DND-41 (cell line): ENCODE measurements around the gene OSBP2.

Source experiments
- ATAC-seq: fragments of 200-7000 bp; cut with Tn5 transposase; 3 replicates; pipeline ENCODE4 v1.9.1; 2021; ENCODE audit warnings: low read depth; ENCODE audit not compliant: insufficient read depth
- DNase-seq: peaks from one replicate; pipeline ENCODE4 v3.0.0-alpha.2; 2020
- H2AFZ ChIP-seq: 2 replicates; pipeline ENCODE4 v1.6.0; 2012; ENCODE audit warnings: low read depth, low read length
- H3K27ac ChIP-seq: 2 replicates; pipeline ENCODE4 v1.5.1; 2012; ENCODE audit warnings: low read length, inconsistent platforms
- H3K27me3 ChIP-seq: fragments of 200-600 bp; sonication (generic); 2 replicates; pipeline ENCODE4 v1.6.0; 2012; ENCODE audit warnings: low read length, mild to moderate bottlenecking, inconsistent platforms; ENCODE audit not compliant: insufficient read depth, poor library complexity
- H3K36me3 ChIP-seq: 2 replicates; pipeline ENCODE4 v1.5.1; 2012; ENCODE audit warnings: low read length, inconsistent platforms; ENCODE audit not compliant: insufficient read depth
- H3K4me1 ChIP-seq: 2 replicates; pipeline ENCODE4 v1.5.1; 2012; ENCODE audit warnings: mild to moderate bottlenecking, low read length; ENCODE audit not compliant: insufficient read depth
- H3K4me2 ChIP-seq: 2 replicates; pipeline ENCODE4 v1.6.0; 2012; ENCODE audit warnings: mild to moderate bottlenecking, moderate library complexity, low read length, inconsistent platforms; ENCODE audit not compliant: insufficient read depth
- H3K4me3 ChIP-seq, 2 experiments: fragments of 200-600 bp in 1 of 2; shearing (Covaris generic) in 1 of 2; 2 replicates each; pipeline ENCODE4 v1.5.1; 2012 to 2016; ENCODE audit warnings: inconsistent platforms in 2 of 2, low read length in 2 of 2, mild to moderate bottlenecking in 2 of 2, low read depth in 1 of 2, moderate library complexity in 1 of 2
- H3K79me2 ChIP-seq: 2 replicates; pipeline ENCODE4 v1.6.0; 2012; ENCODE audit warnings: low read length, inconsistent platforms; ENCODE audit not compliant: insufficient read depth
- H3K9ac ChIP-seq: 2 replicates; pipeline ENCODE4 v1.6.0; 2012; ENCODE audit warnings: low read depth, mild to moderate bottlenecking, inconsistent platforms, low read length, moderate library complexity
- H3K9me3 ChIP-seq: 2 replicates; pipeline ENCODE4 v1.5.1; 2012; ENCODE audit warnings: low read length, moderate library complexity, mild to moderate bottlenecking, inconsistent platforms; ENCODE audit not compliant: insufficient read depth, severe bottlenecking
- H4K20me1 ChIP-seq: 2 replicates; pipeline ENCODE4 v1.6.0; 2012; ENCODE audit warnings: low read length; ENCODE audit not compliant: insufficient read depth
- CTCF ChIP-seq: IDR thresholded peaks from 2 replicates; pipeline ENCODE4 v1.5.1; 2012; ENCODE audit warnings: borderline replicate concordance, low read length, moderate library complexity, mild to moderate bottlenecking; ENCODE audit not compliant: poor library complexity, severe bottlenecking; ENCODE audit errors: extremely low read depth
- EZH2 ChIP-seq: IDR thresholded peaks from 3 replicates; pipeline ENCODE4 v1.6.1; 2012; ENCODE audit warnings: borderline replicate concordance, low read depth, mild to moderate bottlenecking, moderate library complexity, low read length, inconsistent platforms; ENCODE audit not compliant: severe bottlenecking

Gene OSBP2

GRCh38 chr22:30866216-30866615, 171.5 kb downstream of the OSBP2 start:
- H4K20me1 ChIP-seq: no peaks in the 10 kb centered on the region
- ATAC-seq (no peak), DNase-seq (no peak)

GRCh38 chr22:30866811-30867271, 172.2 kb downstream of the OSBP2 start:
- TF ChIP-seq EZH2 (no peak), CTCF (peak; percentile 25)
- Histone ChIP-seq H3K4me3 (no peak overlapping the region), H3K36me3 (no peaks in the 10 kb centered on the region), H3K9me3 (no peaks in the 10 kb centered on the region), H2AFZ (no peak overlapping the region), H3K79me2 (no peaks in the 10 kb centered on the region), H3K4me1 (no peaks in the 10 kb centered on the region), H3K9ac (no peak overlapping the region), H4K20me1 (no peaks in the 10 kb centered on the region), H3K4me2 (no peak overlapping the region), H3K27me3 (no peaks in the 10 kb centered on the region), H3K27ac (no peak overlapping the region)
- DNase-seq (no peak), ATAC-seq (peak; percentile 31; the same call in 1 of the 3 replicates)

More at GRCh38 chr22:30866216-30866615, 171.5 kb downstream of the OSBP2 start:
- Histone ChIP-seq H3K9me3 (no peaks in the 10 kb centered on the region), H3K27ac (no peak overlapping the region), H2AFZ (no peak overlapping the region), H3K4me2 (no peak overlapping the region), H3K79me2 (no peaks in the 10 kb centered on the region), H3K4me3 (no peak overlapping the region), H3K4me1 (no peaks in the 10 kb centered on the region), H3K36me3 (no peaks in the 10 kb centered on the region), H3K9ac (no peak overlapping the region), H3K27me3 (no peaks in the 10 kb centered on the region)
- TF ChIP-seq CTCF (no peak), EZH2 (no peak)

- Histone ChIP-seq H3K27me3 (no peaks in the 10 kb centered on the region), H3K36me3 (no peaks in the 10 kb centered on the region), H3K9ac (no peak overlapping the region), H3K27ac (no peak overlapping the region), H3K4me3 (no peak overlapping the region), H3K4me2 (no peak overlapping the region), H3K4me1 (no peaks in the 10 kb centered on the region), H2AFZ (no peak overlapping the region), H4K20me1 (no peaks in the 10 kb centered on the region), H3K9me3 (no peaks in the 10 kb centered on the region), H3K79me2 (no peaks in the 10 kb centered on the region)
- no peak for TF ChIP-seq CTCF
- no peak for TF ChIP-seq EZH2
- DNase-seq: no peak
- no peak for ATAC-seq
These were observed 173.3 kb downstream of the OSBP2 start for GRCh38 chr22:30867746-30868662.
